ENCODE measurements around the gene INPP5A. TPM values are rescaled to one million over a fixed set of nuclear protein-coding genes. Genes with fewer than 3 reads are reported as not detected.

Gene INPP5A
- total and polyA plus RNA-seq, 2 of the 13 experiments (the other 11 are each of a cell fraction or from before 2014, with no cell fraction given), result 17.5 to 37.9 TPM

DNA sequence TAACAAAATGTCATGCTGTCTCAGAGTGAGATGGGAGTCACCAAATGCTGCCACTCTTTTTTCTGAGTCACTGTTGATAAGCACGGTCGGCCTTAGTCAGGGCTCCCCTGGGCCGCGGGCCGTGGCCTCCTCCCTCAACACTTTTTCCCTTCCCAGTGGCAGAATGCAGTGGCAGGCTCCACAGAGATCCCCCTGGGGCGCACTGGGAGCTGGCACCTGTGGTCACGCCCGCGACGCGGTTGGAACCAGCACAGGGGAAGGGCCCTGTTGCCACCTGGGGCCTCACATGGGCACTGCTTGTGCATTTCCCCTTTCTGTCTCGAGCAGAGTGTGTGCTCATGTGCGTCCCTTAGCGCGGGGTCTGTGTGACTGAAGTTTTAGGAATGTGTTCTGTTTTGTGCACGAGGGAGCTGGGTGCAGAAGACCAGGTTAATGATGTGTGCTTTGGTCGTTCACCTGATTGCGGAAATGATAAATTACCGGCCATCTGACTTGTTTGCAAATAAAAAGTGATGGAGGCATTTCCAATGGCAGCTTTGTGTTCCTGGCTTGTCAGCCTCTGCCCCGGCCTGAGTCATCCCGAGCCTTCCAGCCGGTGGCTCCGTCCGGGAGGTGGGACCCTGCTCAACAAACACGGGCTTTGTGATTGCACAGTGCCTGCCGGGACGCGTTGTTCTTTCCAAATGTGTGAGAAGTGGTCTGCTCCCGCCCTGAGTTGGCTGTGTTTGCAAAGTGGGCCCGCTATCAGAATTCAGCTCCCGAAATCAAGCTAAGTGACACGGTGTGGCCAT lies 147.7 kb downstream of the INPP5A start (continued):
- TF ChIP-seq RFXAP (CRISPR knock-in tag; IDR thresholded peaks at IDR 0.05; ENCODE audit: borderline replicate concordance), result no peak
- TF ChIP-seq FUBP1 (CRISPR knock-in tag; IDR thresholded peaks at IDR 0.05; ENCODE audit: borderline replicate concordance), result no peak
- no peak for TF ChIP-seq REL (CRISPR knock-in tag; conservative IDR thresholded peaks at IDR 0.05)
- TF ChIP-seq ZNF224 (CRISPR knock-in tag; IDR thresholded peaks at IDR 0.05), result no peak
- TF ChIP-seq NFRKB (IDR thresholded peaks at IDR 0.05), result no peak
- no peak for TF ChIP-seq FOXK2 (IDR thresholded peaks at IDR 0.05)
- no peak for TF ChIP-seq FOXC1 (CRISPR knock-in tag; IDR thresholded peaks at IDR 0.05; ENCODE audit: borderline replicate concordance)
- no peak for TF ChIP-seq SSRP1 (CRISPR knock-in tag; IDR thresholded peaks at IDR 0.05)
- TF ChIP-seq ZNF605 (CRISPR knock-in tag; IDR thresholded peaks at IDR 0.05), result no peak
- TF ChIP-seq GLI4 (CRISPR knock-in tag; IDR thresholded peaks at IDR 0.05; ENCODE audit: borderline replicate concordance), result no peak; the same call in 1 of the 2 replicates
- TF ChIP-seq ZC3H13 (CRISPR knock-in tag; IDR thresholded peaks at IDR 0.05), result no peak
- TF ChIP-seq NCOR1 (IDR thresholded peaks at IDR 0.05; ENCODE audit: borderline replicate concordance, low read length), result no peak
- no peak for TF ChIP-seq ZNF678 (CRISPR knock-in tag; IDR thresholded peaks at IDR 0.05)
- TF ChIP-seq, protein P1, sequence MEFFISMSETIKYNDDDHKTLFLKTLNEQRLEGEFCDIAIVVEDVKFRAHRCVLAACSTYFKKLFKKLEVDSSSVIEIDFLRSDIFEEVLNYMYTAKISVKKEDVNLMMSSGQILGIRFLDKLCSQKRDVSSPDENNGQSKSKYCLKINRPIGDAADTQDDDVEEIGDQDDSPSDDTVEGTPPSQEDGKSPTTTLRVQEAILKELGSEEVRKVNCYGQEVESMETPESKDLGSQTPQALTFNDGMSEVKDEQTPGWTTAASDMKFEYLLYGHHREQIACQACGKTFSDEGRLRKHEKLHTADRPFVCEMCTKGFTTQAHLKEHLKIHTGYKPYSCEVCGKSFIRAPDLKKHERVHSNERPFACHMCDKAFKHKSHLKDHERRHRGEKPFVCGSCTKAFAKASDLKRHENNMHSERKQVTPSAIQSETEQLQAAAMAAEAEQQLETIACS (CRISPR knock-in tag; IDR thresholded peaks at IDR 0.05), result no peak
- TF ChIP-seq ZNF512 (CRISPR knock-in tag; IDR thresholded peaks at IDR 0.05), result no peak
- no peak for TF ChIP-seq TP53 (CRISPR knock-in tag; conservative IDR thresholded peaks at IDR 0.05)
- no peak for TF ChIP-seq ZNF660 (CRISPR knock-in tag; IDR thresholded peaks at IDR 0.05; ENCODE audit: borderline replicate concordance, low read depth)
- peak; percentile 67 for TF ChIP-seq FOXP4 (CRISPR knock-in tag; IDR thresholded peaks at IDR 0.05)
- TF ChIP-seq KMT2A (CRISPR knock-in tag; IDR thresholded peaks at IDR 0.05), result peak; percentile 34; the same call in 1 of the 2 replicates
- no peak for TF ChIP-seq NBN (conservative IDR thresholded peaks at IDR 0.05)
- TF ChIP-seq TCF12 (IDR thresholded peaks at IDR 0.05), result no peak
- TF ChIP-seq TCF12 (CRISPR knock-in tag; IDR thresholded peaks at IDR 0.05), result no peak
- TF ChIP-seq RCOR2 (CRISPR knock-in tag; IDR thresholded peaks at IDR 0.05), result no peak
- peak; percentile 62; the same call in 1 of the 2 replicates for TF ChIP-seq ZNF761 (CRISPR knock-in tag; conservative IDR thresholded peaks at IDR 0.05)
- TF ChIP-seq GATAD2A (CRISPR knock-in tag; IDR thresholded peaks at IDR 0.05), result no peak
- TF ChIP-seq CENPX (CRISPR knock-in tag; IDR thresholded peaks at IDR 0.05), result no peak
- no peak; the same call in 1 of the 2 replicates for TF ChIP-seq HMG20A (CRISPR knock-in tag; IDR thresholded peaks at IDR 0.05; ENCODE audit: borderline replicate concordance)

Data from HepG2 (cell line).